ENCODE data around the gene HHIPL1. TPM values are rescaled to one million over a fixed set of nuclear protein-coding genes. Genes with fewer than 3 reads are reported as not detected.

Gene HHIPL1
- total RNA-seq, 1 donor from 2014 or later, result 0.32 TPM

- peak overlapping the region; percentile 94 for H3K27ac Mint-ChIP-seq
- Histone ChIP-seq H3K27me3 (peaks cover 25% of the 10 kb centered on the region), H3K9ac (peak overlapping the region; percentile 36), H3K4me3 (peak overlapping the region; percentile 87), H3F3A (ENCODE audit: low read depth) (peaks cover 51% of the 10 kb centered on the region), H3K79me2 (ENCODE audit: low read depth) (peaks cover 44% of the 10 kb centered on the region), H3K27ac (peak overlapping the region; percentile 80), H4K20me1 (ENCODE audit: low read depth) (peaks cover 41% of the 10 kb centered on the region), H3K36me3 (no peaks in the 10 kb centered on the region), H3K4me2 (peak overlapping the region; percentile 91), H3K4me1 (peaks cover 48% of the 10 kb centered on the region), H2AFZ (replicated peaks) (peak overlapping the region; percentile 48), H3K9me3 (ENCODE audit: low read depth) (no peaks in the 10 kb centered on the region)
- TF ChIP-seq EZH2phosphoT487 (IDR thresholded peaks at IDR 0.05), result no peak
- no peak for TF ChIP-seq EZH2 (IDR thresholded peaks at IDR 0.05)
- TF ChIP-seq, protein P1, sequence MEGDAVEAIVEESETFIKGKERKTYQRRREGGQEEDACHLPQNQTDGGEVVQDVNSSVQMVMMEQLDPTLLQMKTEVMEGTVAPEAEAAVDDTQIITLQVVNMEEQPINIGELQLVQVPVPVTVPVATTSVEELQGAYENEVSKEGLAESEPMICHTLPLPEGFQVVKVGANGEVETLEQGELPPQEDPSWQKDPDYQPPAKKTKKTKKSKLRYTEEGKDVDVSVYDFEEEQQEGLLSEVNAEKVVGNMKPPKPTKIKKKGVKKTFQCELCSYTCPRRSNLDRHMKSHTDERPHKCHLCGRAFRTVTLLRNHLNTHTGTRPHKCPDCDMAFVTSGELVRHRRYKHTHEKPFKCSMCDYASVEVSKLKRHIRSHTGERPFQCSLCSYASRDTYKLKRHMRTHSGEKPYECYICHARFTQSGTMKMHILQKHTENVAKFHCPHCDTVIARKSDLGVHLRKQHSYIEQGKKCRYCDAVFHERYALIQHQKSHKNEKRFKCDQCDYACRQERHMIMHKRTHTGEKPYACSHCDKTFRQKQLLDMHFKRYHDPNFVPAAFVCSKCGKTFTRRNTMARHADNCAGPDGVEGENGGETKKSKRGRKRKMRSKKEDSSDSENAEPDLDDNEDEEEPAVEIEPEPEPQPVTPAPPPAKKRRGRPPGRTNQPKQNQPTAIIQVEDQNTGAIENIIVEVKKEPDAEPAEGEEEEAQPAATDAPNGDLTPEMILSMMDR (IDR thresholded peaks at IDR 0.05), result no peak
- peak; percentile 99 for DNase-seq (ENCODE audit: low spot score)
- H3K9me3 Mint-ChIP-seq, result no peaks in the 10 kb centered on the region
- peak overlapping the region; percentile 91 for H3K4me3 Mint-ChIP-seq
- peaks cover 10% of the 10 kb centered on the region for H3K27me3 Mint-ChIP-seq (ENCODE audit: insufficient read depth, low read depth)
- no peaks in the 10 kb centered on the region for H3K36me3 Mint-ChIP-seq
- H3K4me1 Mint-ChIP-seq, result peaks cover 55% of the 10 kb centered on the region
These were observed 40.6 kb upstream of the HHIPL1 start for GRCh38 chr14:99604278-99604765.

- H3K36me3 ChIP-seq, result no peaks in the 10 kb centered on the region
- no peaks in the 10 kb centered on the region for H3K9me3 ChIP-seq (ENCODE audit: low read depth)
- peak overlapping the region; percentile 36 for H3K9ac ChIP-seq
- peaks cover 43% of the 10 kb centered on the region for H3K4me1 ChIP-seq
- DNase-seq (ENCODE audit: low spot score), result peak; percentile 82
- H2AFZ ChIP-seq (replicated peaks), result peak overlapping the region; percentile 48
- peak overlapping the region; percentile 80 for H3K27ac ChIP-seq
- Mint-ChIP-seq H3K36me3 (no peaks in the 10 kb centered on the region), H3K27ac (peak overlapping the region; percentile 94), H3K4me1 (peaks cover 54% of the 10 kb centered on the region), H3K27me3 (ENCODE audit: insufficient read depth, low read depth) (peaks cover 10% of the 10 kb centered on the region), H3K4me3 (peak overlapping the region; percentile 91), H3K9me3 (no peaks in the 10 kb centered on the region)
- peak overlapping the region; percentile 87 for H3K4me3 ChIP-seq
- peaks cover 39% of the 10 kb centered on the region for H3K79me2 ChIP-seq (ENCODE audit: low read depth)
- peaks cover 36% of the 10 kb centered on the region for H4K20me1 ChIP-seq (ENCODE audit: low read depth)
- H3F3A ChIP-seq (ENCODE audit: low read depth), result peaks cover 46% of the 10 kb centered on the region
- peak overlapping the region; percentile 91 for H3K4me2 ChIP-seq
- peaks cover 25% of the 10 kb centered on the region for H3K27me3 ChIP-seq
- TF ChIP-seq, protein P1 (IDR thresholded peaks at IDR 0.05), result no peak
- TF ChIP-seq EZH2phosphoT487 (IDR thresholded peaks at IDR 0.05) (no peak), EZH2 (IDR thresholded peaks at IDR 0.05) (no peak)
These were observed 40.1 kb upstream of the HHIPL1 start for GRCh38 chr14:99604766-99605298.

DNA sequence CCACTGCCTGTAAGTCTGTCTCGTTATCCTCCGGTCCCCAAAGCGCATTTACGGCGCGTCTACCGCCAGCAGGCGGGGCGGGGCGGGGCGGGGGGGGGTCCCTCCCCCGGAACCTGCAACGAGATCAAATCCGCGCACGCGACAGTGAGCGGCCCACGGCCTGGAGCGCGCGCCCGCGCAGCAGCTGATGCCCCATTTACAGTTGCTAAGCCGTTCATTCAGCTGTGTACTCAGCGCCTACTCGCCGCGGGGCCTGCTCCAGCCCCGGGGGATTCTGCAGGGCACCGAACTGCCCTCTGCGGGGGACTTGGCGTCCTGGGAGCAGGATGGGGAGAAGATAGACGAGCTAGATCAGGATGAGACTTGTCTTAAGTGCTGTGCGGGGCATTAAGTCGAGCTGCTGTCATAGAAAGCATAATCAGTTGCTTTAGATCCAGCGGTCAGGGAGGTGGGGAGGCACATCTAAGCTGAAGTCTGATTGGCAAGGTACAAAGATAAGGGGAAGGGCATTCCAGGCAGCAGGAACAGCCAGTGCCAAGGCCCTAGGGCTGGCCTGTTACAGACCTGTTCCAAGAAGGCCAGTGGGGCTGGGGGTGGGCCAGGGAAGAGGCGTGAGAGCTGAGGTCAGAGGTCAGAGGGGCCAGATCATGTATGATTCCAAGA, 39.5 kb upstream of the HHIPL1 start:
- H2AFZ ChIP-seq (replicated peaks), result peak overlapping the region; percentile 48
- no peaks in the 10 kb centered on the region for H3K36me3 ChIP-seq
- H3K36me3 Mint-ChIP-seq, result no peaks in the 10 kb centered on the region
- H3K4me1 ChIP-seq, result peaks cover 41% of the 10 kb centered on the region
- peak overlapping the region; percentile 91 for H3K4me2 ChIP-seq
- peaks cover 33% of the 10 kb centered on the region for H3K79me2 ChIP-seq (ENCODE audit: low read depth)
- no peak for TF ChIP-seq EZH2 (IDR thresholded peaks at IDR 0.05)
- TF ChIP-seq, protein P1 (IDR thresholded peaks at IDR 0.05), result no peak
- H3K27me3 Mint-ChIP-seq (ENCODE audit: insufficient read depth, low read depth), result peaks cover 10% of the 10 kb centered on the region
- H3K9ac ChIP-seq, result peak overlapping the region; percentile 36
- peaks cover 24% of the 10 kb centered on the region for H3K27me3 ChIP-seq
- peak; percentile 76 for DNase-seq (ENCODE audit: low spot score)
- peak overlapping the region; percentile 87 for H3K4me3 ChIP-seq
- H4K20me1 ChIP-seq (ENCODE audit: low read depth), result peaks cover 30% of the 10 kb centered on the region
- H3K27ac Mint-ChIP-seq, result peak overlapping the region; percentile 19
- H3K4me1 Mint-ChIP-seq, result peaks cover 50% of the 10 kb centered on the region
- no peaks in the 10 kb centered on the region for H3K9me3 Mint-ChIP-seq
- no peaks in the 10 kb centered on the region for H3K9me3 ChIP-seq (ENCODE audit: low read depth)
- peak overlapping the region; percentile 80 for H3K27ac ChIP-seq
- peak overlapping the region; percentile 91 for H3K4me3 Mint-ChIP-seq
- H3F3A ChIP-seq (ENCODE audit: low read depth), result peaks cover 42% of the 10 kb centered on the region
